GM10266 (cell line): ENCODE results near the gene MRPL44.
A peak's percentile ranks its signal among the peaks of the same experiment; 100 is the strongest.

Experiments
- DNase-seq: peaks from one replicate; pipeline ENCODE4 v3.0.0; 2012; ENCODE audit errors: extremely low spot score
- CTCF ChIP-seq: IDR thresholded peaks from 2 replicates; pipeline ENCODE4 v1.5.1; 2012; ENCODE audit warnings: mild to moderate bottlenecking, low read depth; ENCODE audit not compliant: control insufficient read depth, insufficient read depth; ENCODE audit errors: missing control alignments

MRPL44 gene

GRCh38 chr2:223945755-223946154 is 11.5 kb upstream of the MRPL44 start:
- TF ChIP-seq CTCF: no peak
- no peak for DNase-seq

- no peak for DNase-seq
- TF ChIP-seq CTCF: no peak
Observed at GRCh38 chr2:223947711-223948205, 9.5 kb upstream of the MRPL44 start.

GRCh38 chr2:223949241-223949840 is 7.9 kb upstream of the MRPL44 start:
- DNase-seq: no peak
- TF ChIP-seq CTCF: peak; percentile 37

GRCh38 chr2:223950448-223951347 is 6.6 kb upstream of the MRPL44 start:
- no peak for TF ChIP-seq CTCF
- no peak for DNase-seq

- DNase-seq: no peak
- TF ChIP-seq CTCF: no peak
Observed at GRCh38 chr2:223952280-223952968, 4.8 kb upstream of the MRPL44 start.

GRCh38 chr2:223954401-223954800 is 2.9 kb upstream of the MRPL44 start:
- no peak for TF ChIP-seq CTCF
- DNase-seq: no peak
